Left lung (tissue), 10 donors: ENCODE measurements around the gene DMD. TPM values are rescaled to one million over a fixed set of nuclear protein-coding genes. Genes with fewer than 3 reads are reported as not detected.

Experiments used
- ATAC-seq: fragments of 200-7000 bp; cut with Tn5 transposase; one replicate; pipeline ENCODE4 v1.9.1; 2020; ENCODE audit warnings: moderate library complexity
- DNase-seq, 4 donors: peaks; one replicate each; pipeline ENCODE4 v3.0.0-alpha.2; 2013 to 2020
- H3K27ac ChIP-seq, 2 donors: fragments of 200-600 bp; sonication (generic) in 1 of 2; one replicate each; pipeline versions ENCODE4 v1.5.0 to v1.8.0; 2020 to 2021
- H3K27me3 ChIP-seq, 2 donors: fragments of 200-600 bp; sonication (generic) in 1 of 2; one replicate each; pipeline versions ENCODE4 v1.5.0 to v1.8.0; 2020 to 2021
- H3K36me3 ChIP-seq, 2 donors: fragments of 200-600 bp; sonication (generic) in 1 of 2; one replicate each; pipeline versions ENCODE4 v1.5.0 to v1.8.0; 2020 to 2021
- H3K4me1 ChIP-seq, 2 donors: fragments of 200-600 bp; one replicate each; pipeline ENCODE4 v1.8.0; 2021
- H3K4me3 ChIP-seq, 2 donors: fragments of 200-600 bp; sonication (generic) in 1 of 2; one replicate each; pipeline versions ENCODE4 v1.5.0 to v1.8.0; 2020 to 2021; ENCODE audit warnings: mild to moderate bottlenecking in 1 of 2
- H3K9me3 ChIP-seq, 2 donors: fragments of 200-600 bp; sonication (generic) in 1 of 2; one replicate each; pipeline versions ENCODE4 v1.5.0 to v1.8.0; 2020 to 2021
- intact Hi-C, 2 donors: fragments of 100-400 bp; cut with DNase I; formaldehyde crosslinking; loops; one replicate each; pipeline versions ENCODE4 v1.11.2 to v1.14.2; 2022
- polyA plus RNA-seq, 6 donors: library from polyadenylated mRNA; unstranded; fragments of 120-200 nt; gene quantifications; one replicate each; pipeline ENCODE4 v1.2.1, GENCODE V29; 2013; ENCODE audit not compliant: insufficient read length in 6 of 6
- total RNA-seq, 2 donors: library from RNA; stranded (reverse); fragmentation: NEBNext Ultra II Directional; extraction: Animal tissue kit (Norgen Biotek cat#: 25700); gene quantifications; one replicate each; pipeline ENCODE4 v1.2.1, GENCODE V29; 2021
- TF ChIP-seq, protein P1 (sequence below), 2 donors: fragments of 200-600 bp; sonication (generic) in 1 of 2; IDR thresholded peaks; one replicate each; pipeline versions ENCODE4 v1.5.0 to v1.8.0; 2021; ENCODE audit warnings: antibody characterized with exemption in 2 of 2
- donor health status: DM: no; HTN: yes; CAD: no.
- donor health status: DM: no; HTN: no; CAD: no.

DMD gene
- total and polyA plus RNA-seq, 8 donors = 16.6 to 68.8 (median 54.0) TPM

DNA sequence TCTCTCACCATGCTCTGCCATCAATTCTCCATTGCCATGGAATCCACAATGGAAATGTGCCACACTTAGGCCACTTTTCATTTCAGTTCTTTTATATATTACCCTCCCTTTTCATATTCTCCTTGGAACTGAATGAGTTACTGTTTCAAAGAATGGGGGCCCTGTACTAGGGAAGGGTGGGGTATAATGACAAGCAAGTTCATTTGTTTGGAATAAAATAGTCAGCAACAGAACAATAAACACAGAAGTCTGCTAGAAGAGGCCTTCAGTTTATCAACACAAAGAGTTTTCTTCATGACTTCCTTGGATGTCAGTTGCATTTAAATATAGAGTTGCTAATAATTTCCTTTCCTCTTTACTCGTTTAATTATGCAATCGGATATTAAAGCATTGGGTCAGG is 1661.2 kb downstream of the DMD start:
- no peak overlapping the region for H3K27ac ChIP-seq
- intact Hi-C loops = no loop called here
- no peak for ATAC-seq

DNA sequence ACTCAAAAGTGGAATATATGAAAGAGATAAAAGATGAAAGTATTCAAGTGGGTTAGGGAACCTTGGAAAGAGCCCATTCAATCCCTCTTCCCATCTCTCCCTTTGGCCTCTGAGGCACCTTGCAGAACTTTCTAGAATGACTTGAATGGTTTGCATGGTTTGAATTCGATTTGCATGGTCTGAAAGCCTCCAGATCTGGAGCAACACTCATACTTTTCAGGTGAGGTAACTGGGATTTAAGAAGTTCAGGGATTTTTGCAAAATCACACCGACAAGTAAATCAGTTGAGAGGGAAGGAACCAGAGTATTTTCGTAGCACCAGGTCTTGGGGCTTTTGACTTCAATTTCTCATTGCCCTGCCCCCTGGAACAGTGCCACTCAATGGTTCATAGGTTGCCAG is 1663.5 kb downstream of the DMD start:
- Histone ChIP-seq H3K27me3 (no peaks in the 10 kb centered on the region), H3K9me3 (no peaks in the 10 kb centered on the region), H3K4me1 (no peaks in the 10 kb centered on the region), H3K4me3 (no peak overlapping the region), H3K36me3 (no peaks in the 10 kb centered on the region), H3K27ac (no peak overlapping the region)
- TF ChIP-seq, protein P1, sequence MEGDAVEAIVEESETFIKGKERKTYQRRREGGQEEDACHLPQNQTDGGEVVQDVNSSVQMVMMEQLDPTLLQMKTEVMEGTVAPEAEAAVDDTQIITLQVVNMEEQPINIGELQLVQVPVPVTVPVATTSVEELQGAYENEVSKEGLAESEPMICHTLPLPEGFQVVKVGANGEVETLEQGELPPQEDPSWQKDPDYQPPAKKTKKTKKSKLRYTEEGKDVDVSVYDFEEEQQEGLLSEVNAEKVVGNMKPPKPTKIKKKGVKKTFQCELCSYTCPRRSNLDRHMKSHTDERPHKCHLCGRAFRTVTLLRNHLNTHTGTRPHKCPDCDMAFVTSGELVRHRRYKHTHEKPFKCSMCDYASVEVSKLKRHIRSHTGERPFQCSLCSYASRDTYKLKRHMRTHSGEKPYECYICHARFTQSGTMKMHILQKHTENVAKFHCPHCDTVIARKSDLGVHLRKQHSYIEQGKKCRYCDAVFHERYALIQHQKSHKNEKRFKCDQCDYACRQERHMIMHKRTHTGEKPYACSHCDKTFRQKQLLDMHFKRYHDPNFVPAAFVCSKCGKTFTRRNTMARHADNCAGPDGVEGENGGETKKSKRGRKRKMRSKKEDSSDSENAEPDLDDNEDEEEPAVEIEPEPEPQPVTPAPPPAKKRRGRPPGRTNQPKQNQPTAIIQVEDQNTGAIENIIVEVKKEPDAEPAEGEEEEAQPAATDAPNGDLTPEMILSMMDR (IDR thresholded peaks at IDR 0.05) = no peak
- no peak for DNase-seq
- intact Hi-C loops = no loop called here
- no peak for ATAC-seq

More for the DNA sequence above, 1661.2 kb downstream of the DMD start:
- TF ChIP-seq, protein P1 (IDR thresholded peaks at IDR 0.05) = no peak
- H3K4me1 ChIP-seq = no peaks in the 10 kb centered on the region
- H3K4me3 ChIP-seq = no peak overlapping the region
- no peaks in the 10 kb centered on the region for H3K36me3 ChIP-seq
- DNase-seq = no peak
- no peaks in the 10 kb centered on the region for H3K27me3 ChIP-seq
- no peaks in the 10 kb centered on the region for H3K9me3 ChIP-seq

GRCh38 chrX:31547416-31547815 is 1663.9 kb downstream of the DMD start:
- no peaks in the 10 kb centered on the region for H3K27me3 ChIP-seq
- no peaks in the 10 kb centered on the region for H3K36me3 ChIP-seq
- TF ChIP-seq, protein P1 (IDR thresholded peaks at IDR 0.05) = no peak
- no peak for DNase-seq
- H3K9me3 ChIP-seq = no peaks in the 10 kb centered on the region
- no peak overlapping the region for H3K4me3 ChIP-seq
- intact Hi-C loops = no loop called here
- H3K27ac ChIP-seq = no peak overlapping the region
- no peaks in the 10 kb centered on the region for H3K4me1 ChIP-seq
- no peak for ATAC-seq

DNA sequence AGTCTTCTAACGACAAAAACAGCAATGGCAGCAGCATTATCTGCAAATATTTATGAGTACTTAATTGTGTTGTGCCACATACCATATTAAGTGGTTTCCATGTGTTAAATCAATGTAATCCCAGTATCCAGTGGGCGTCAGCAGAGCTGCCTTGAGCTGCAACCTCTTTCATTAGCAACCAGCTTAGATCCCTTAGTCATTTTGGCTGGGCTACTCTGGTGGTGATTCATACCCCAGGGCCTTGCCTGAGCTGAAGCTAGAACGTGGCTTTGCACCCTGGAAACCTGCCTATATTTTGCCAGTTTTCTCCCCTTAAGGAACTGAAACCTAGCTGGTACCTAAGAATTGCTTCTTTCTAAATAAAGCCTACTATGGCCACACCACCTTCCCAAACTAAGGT is 1665.2 kb downstream of the DMD start:
- H3K27me3 ChIP-seq = no peaks in the 10 kb centered on the region
- H3K36me3 ChIP-seq = no peaks in the 10 kb centered on the region
- intact Hi-C loops = no loop called here
- ATAC-seq (no peak), DNase-seq (no peak)
- no peaks in the 10 kb centered on the region for H3K9me3 ChIP-seq
- no peaks in the 10 kb centered on the region for H3K4me1 ChIP-seq
- H3K4me3 ChIP-seq = no peak overlapping the region
- no peak overlapping the region for H3K27ac ChIP-seq
- TF ChIP-seq, protein P1 (IDR thresholded peaks at IDR 0.05) = no peak

DNA sequence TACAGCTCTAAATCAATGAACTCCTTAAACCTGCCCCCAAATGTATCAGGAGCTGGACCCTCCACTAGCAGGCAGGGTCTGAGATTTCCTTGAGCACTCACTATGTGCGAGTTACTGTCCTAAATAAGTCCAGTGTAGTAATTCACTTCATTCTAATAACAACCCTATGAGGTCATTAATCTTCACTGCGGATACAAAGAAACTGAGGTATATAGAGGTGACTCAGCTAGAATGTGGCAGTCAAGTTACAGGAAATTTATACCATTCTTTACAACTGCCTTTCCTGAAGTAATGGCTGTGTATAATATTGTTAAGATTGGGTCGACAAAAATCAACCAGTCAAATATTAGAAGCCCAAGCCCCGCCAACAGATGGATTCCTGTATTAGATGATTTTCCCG is 1665.6 kb downstream of the DMD start:
- Histone ChIP-seq H3K4me3 (no peak overlapping the region), H3K27ac (no peak overlapping the region), H3K27me3 (no peaks in the 10 kb centered on the region), H3K9me3 (no peaks in the 10 kb centered on the region), H3K36me3 (no peaks in the 10 kb centered on the region), H3K4me1 (no peaks in the 10 kb centered on the region)
- ATAC-seq (no peak), DNase-seq (no peak)
- intact Hi-C loops = no loop called here
- TF ChIP-seq, protein P1 (IDR thresholded peaks at IDR 0.05) = no peak
